Measurements from ENCODE around the gene OPRL1.

Gene OPRL1

DNA sequence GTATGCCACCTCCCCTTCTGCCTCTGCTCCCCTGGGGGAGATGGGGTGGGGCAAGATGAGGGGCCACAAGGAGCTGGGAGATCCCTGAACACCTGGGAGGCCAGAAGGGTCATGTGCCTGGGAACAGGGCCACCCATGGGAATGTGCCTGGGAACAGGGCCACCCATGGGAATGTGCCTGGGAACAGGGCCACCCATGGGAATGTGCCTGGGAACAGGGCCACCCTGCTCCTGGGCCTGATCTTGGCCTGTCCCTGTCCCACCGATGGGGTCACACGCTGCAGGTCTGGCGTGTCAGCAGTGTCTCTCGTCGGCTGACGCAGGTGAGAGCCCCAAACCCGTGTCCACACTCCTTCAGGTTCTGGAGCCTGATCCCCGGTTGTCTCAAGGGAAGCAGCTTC lies 4.9 kb upstream of the OPRL1 start:
- H4K8ac ChIP-seq (ENCODE audit: low read depth, low read length) = no peak overlapping the region
- peaks cover 4 to 8% of the 10 kb centered on the region in 2 experiments for H3K4me1 ChIP-seq (ENCODE audit: control insufficient read depth in 1 of 2, insufficient read depth in 2 of 2, low read length in 2 of 2)
- H3K9ac ChIP-seq (ENCODE audit: low read length) = no peak overlapping the region
- no peak overlapping the region for H3K14ac ChIP-seq (ENCODE audit: low read length)
- no peak for DNase-seq
- H3K18ac ChIP-seq (ENCODE audit: low read length) = no peak overlapping the region
- H3K36me3 ChIP-seq (ENCODE audit: control insufficient read depth in 1 of 2, insufficient read depth in 2 of 2, low read length in 2 of 2) = peaks cover 21 to 32% of the 10 kb centered on the region in 2 experiments
- no CpG with 5 or more reads among the region's 8 CpGs for WGBS (ENCODE audit: extremely low coverage, insufficient coverage, insufficient read length)
- H3K23ac ChIP-seq (ENCODE audit: low read length) = no peak overlapping the region
- no peaks in the 10 kb centered on the region for H3K9me3 ChIP-seq (ENCODE audit: insufficient read depth, low read depth, low read length)
- no peak overlapping the region for H2BK5ac ChIP-seq (ENCODE audit: low read depth, low read length, poor library complexity)
- H3K27me3 ChIP-seq (ENCODE audit: insufficient read depth, low read length) = no peaks in the 10 kb centered on the region
- no peak overlapping the region for H2BK120ac ChIP-seq (ENCODE audit: insufficient read depth, low read length, poor library complexity)
- H2BK12ac ChIP-seq (ENCODE audit: low read length) = no peak overlapping the region
- H3K27ac ChIP-seq (ENCODE audit: low read depth, low read length) = no peak overlapping the region
- H2AK5ac ChIP-seq (ENCODE audit: low read length) = no peak overlapping the region
- H3K79me1 ChIP-seq (ENCODE audit: low read length) = peaks cover 8% of the 10 kb centered on the region
- no peak overlapping the region for H2AFZ ChIP-seq (ENCODE audit: insufficient read depth, low read length, poor library complexity)
- no peak overlapping the region for H3K4me3 ChIP-seq (ENCODE audit: low read depth, low read length)
- no peak overlapping the region for H3K4me2 ChIP-seq (ENCODE audit: low read length)
- peaks cover 7% of the 10 kb centered on the region for H3K79me2 ChIP-seq (ENCODE audit: control insufficient read depth, insufficient read depth, low read length, poor library complexity)
- H4K12ac ChIP-seq (ENCODE audit: low read depth, low read length) = no peak overlapping the region
- H3K4ac ChIP-seq (ENCODE audit: low read depth, low read length) = no peak overlapping the region
- H4K91ac ChIP-seq (ENCODE audit: low read depth, low read length) = no peak overlapping the region

- no CpG with 5 or more reads among the region's 12 CpGs for WGBS (ENCODE audit: extremely low coverage, insufficient coverage, insufficient read length)
- H3K9ac ChIP-seq (ENCODE audit: low read length) = no peak overlapping the region
- DNase-seq = no peak
- H3K23ac ChIP-seq (ENCODE audit: low read length) = no peak overlapping the region
- H3K9me3 ChIP-seq (ENCODE audit: insufficient read depth, low read depth, low read length) = no peaks in the 10 kb centered on the region
- no peak overlapping the region for H2BK5ac ChIP-seq (ENCODE audit: low read depth, low read length, poor library complexity)
- H2BK120ac ChIP-seq (ENCODE audit: insufficient read depth, low read length, poor library complexity) = no peak overlapping the region
- no peak overlapping the region for H3K4me3 ChIP-seq (ENCODE audit: low read depth, low read length)
- no peak overlapping the region for H3K14ac ChIP-seq (ENCODE audit: low read length)
- H3K79me2 ChIP-seq (ENCODE audit: control insufficient read depth, insufficient read depth, low read length, poor library complexity) = peaks cover 10% of the 10 kb centered on the region
- no peak overlapping the region for H2AK5ac ChIP-seq (ENCODE audit: low read length)
- H3K36me3 ChIP-seq (ENCODE audit: control insufficient read depth in 1 of 2, insufficient read depth in 2 of 2, low read length in 2 of 2) = peaks cover 21 to 32% of the 10 kb centered on the region in 2 experiments
- H3K18ac ChIP-seq (ENCODE audit: low read length) = no peak overlapping the region
- no peak overlapping the region for H2AFZ ChIP-seq (ENCODE audit: insufficient read depth, low read length, poor library complexity)
- H2BK12ac ChIP-seq (ENCODE audit: low read length) = no peak overlapping the region
- peaks cover 11% of the 10 kb centered on the region for H3K79me1 ChIP-seq (ENCODE audit: low read length)
- H3K27me3 ChIP-seq (ENCODE audit: insufficient read depth, low read length) = no peaks in the 10 kb centered on the region
- H4K91ac ChIP-seq (ENCODE audit: low read depth, low read length) = no peak overlapping the region
- no peak overlapping the region for H4K8ac ChIP-seq (ENCODE audit: low read depth, low read length)
- H3K4me1 ChIP-seq (ENCODE audit: control insufficient read depth in 1 of 2, insufficient read depth in 2 of 2, low read length in 2 of 2) = peaks cover 4 to 8% of the 10 kb centered on the region in 2 experiments
- no peak overlapping the region for H3K27ac ChIP-seq (ENCODE audit: low read depth, low read length)
- no peak overlapping the region for H3K4ac ChIP-seq (ENCODE audit: low read depth, low read length)
- no peak overlapping the region for H3K4me2 ChIP-seq (ENCODE audit: low read length)
- no peak overlapping the region for H4K12ac ChIP-seq (ENCODE audit: low read depth, low read length)
Measured at GRCh38 chr20:64075556-64075955, 4.3 kb upstream of the OPRL1 start.

DNA sequence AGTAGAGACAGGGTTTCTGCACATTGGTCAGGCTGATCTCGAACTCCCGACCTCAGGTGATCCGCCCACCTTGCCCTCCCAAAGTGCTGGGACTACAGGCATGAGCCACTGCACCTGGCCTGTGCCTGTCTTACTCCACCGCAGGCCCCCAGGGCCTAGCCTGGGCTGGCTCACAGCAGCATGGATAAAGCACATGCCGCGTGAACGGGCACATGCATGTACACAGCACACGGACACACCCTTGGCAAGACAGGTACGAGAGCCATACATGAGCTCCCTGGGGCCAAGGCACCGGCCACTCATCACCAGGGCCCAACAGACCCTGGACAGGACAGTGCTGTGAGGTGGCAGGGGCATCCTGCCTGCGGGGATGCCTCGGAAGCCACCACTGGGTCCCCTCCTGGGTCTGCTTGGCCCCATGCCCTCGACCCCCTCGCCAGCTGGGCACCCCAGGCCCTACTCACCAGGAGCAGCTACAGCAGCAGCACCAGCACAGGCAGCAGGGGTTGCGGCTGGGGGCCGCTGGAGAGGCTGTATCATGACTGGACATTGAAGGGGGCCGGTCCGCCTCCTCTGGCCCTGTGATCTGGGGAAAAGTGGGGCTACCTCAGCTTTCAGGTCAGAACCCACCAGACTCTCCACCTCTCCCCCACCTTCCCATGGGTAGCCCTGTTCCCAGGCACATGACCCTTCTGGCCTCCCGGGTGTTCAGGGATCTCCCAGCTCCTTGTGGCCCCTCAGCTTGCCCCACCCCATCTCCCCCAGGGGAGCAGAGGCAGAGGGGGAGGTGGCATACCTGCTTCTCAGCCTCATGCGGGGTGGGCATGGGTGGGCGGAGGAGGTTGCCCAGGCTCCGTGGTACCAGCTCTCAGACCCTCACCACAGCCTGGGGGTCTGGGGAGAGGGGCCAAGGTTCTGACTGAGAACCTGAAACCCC lies 3.6 kb upstream of the OPRL1 start:
- Histone ChIP-seq H2BK5ac (ENCODE audit: low read depth, low read length, poor library complexity) (no peak overlapping the region), H4K8ac (ENCODE audit: low read depth, low read length) (no peak overlapping the region), H3K9me3 (ENCODE audit: insufficient read depth, low read depth, low read length) (no peaks in the 10 kb centered on the region), H3K36me3 (ENCODE audit: control insufficient read depth in 1 of 2, insufficient read depth in 2 of 2, low read length in 2 of 2) (peaks cover 21 to 32% of the 10 kb centered on the region in 2 experiments), H4K91ac (ENCODE audit: low read depth, low read length) (no peak overlapping the region), H3K4me1 (ENCODE audit: control insufficient read depth in 1 of 2, insufficient read depth in 2 of 2, low read length in 2 of 2) (peaks cover 4 to 8% of the 10 kb centered on the region in 2 experiments), H3K79me2 (ENCODE audit: control insufficient read depth, insufficient read depth, low read length, poor library complexity) (peaks cover 10% of the 10 kb centered on the region), H3K79me1 (ENCODE audit: low read length) (peaks cover 11% of the 10 kb centered on the region), H2AK5ac (ENCODE audit: low read length) (no peak overlapping the region), H3K23ac (ENCODE audit: low read length) (no peak overlapping the region), H3K4me2 (ENCODE audit: low read length) (no peak overlapping the region), H3K27ac (ENCODE audit: low read depth, low read length) (no peak overlapping the region), H4K12ac (ENCODE audit: low read depth, low read length) (no peak overlapping the region), H2BK12ac (ENCODE audit: low read length) (no peak overlapping the region), H3K27me3 (ENCODE audit: insufficient read depth, low read length) (no peaks in the 10 kb centered on the region), H2AFZ (ENCODE audit: insufficient read depth, low read length, poor library complexity) (no peak overlapping the region), H3K4ac (ENCODE audit: low read depth, low read length) (no peak overlapping the region), H3K4me3 (ENCODE audit: low read depth, low read length) (no peak overlapping the region), H3K18ac (ENCODE audit: low read length) (no peak overlapping the region), H3K9ac (ENCODE audit: low read length) (no peak overlapping the region), H3K14ac (ENCODE audit: low read length) (no peak overlapping the region), H2BK120ac (ENCODE audit: insufficient read depth, low read length, poor library complexity) (no peak overlapping the region)
- WGBS (ENCODE audit: extremely low coverage, insufficient coverage, insufficient read length) = no CpG with 5 or more reads among the region's 22 CpGs
- no peak for DNase-seq

GRCh38 chr20:64077094-64077493 lies 2.8 kb upstream of the OPRL1 start:
- WGBS (ENCODE audit: extremely low coverage, insufficient coverage, insufficient read length) = no CpG with 5 or more reads among the region's 8 CpGs
- Histone ChIP-seq H3K18ac (ENCODE audit: low read length) (no peak overlapping the region), H2BK12ac (ENCODE audit: low read length) (no peak overlapping the region), H3K36me3 (ENCODE audit: control insufficient read depth in 1 of 2, insufficient read depth in 2 of 2, low read length in 2 of 2) (peaks cover 21 to 26% of the 10 kb centered on the region in 2 experiments), H2AK5ac (ENCODE audit: low read length) (no peak overlapping the region), H4K91ac (ENCODE audit: low read depth, low read length) (no peak overlapping the region), H3K4ac (ENCODE audit: low read depth, low read length) (no peak overlapping the region), H3K23ac (ENCODE audit: low read length) (no peak overlapping the region), H2AFZ (ENCODE audit: insufficient read depth, low read length, poor library complexity) (no peak overlapping the region), H3K27me3 (ENCODE audit: insufficient read depth, low read length) (peaks cover 4% of the 10 kb centered on the region), H4K12ac (ENCODE audit: low read depth, low read length) (no peak overlapping the region), H3K27ac (ENCODE audit: low read depth, low read length) (no peak overlapping the region), H3K4me1 (ENCODE audit: control insufficient read depth in 1 of 2, insufficient read depth in 2 of 2, low read length in 2 of 2) (peaks cover 4 to 12% of the 10 kb centered on the region in 2 experiments), H3K9ac (ENCODE audit: low read length) (no peak overlapping the region), H3K14ac (ENCODE audit: low read length) (no peak overlapping the region), H3K4me2 (ENCODE audit: low read length) (no peak overlapping the region), H2BK120ac (ENCODE audit: insufficient read depth, low read length, poor library complexity) (no peak overlapping the region), H3K79me2 (ENCODE audit: control insufficient read depth, insufficient read depth, low read length, poor library complexity) (peaks cover 10% of the 10 kb centered on the region), H4K8ac (ENCODE audit: low read depth, low read length) (no peak overlapping the region), H3K79me1 (ENCODE audit: low read length) (peaks cover 11% of the 10 kb centered on the region), H3K4me3 (ENCODE audit: low read depth, low read length) (no peak overlapping the region), H3K9me3 (ENCODE audit: insufficient read depth, low read depth, low read length) (no peaks in the 10 kb centered on the region), H2BK5ac (ENCODE audit: low read depth, low read length, poor library complexity) (no peak overlapping the region)
- no peak for DNase-seq
